ENCODE results near the gene MAP3K3. TPM values are rescaled to one million over a fixed set of nuclear protein-coding genes. Genes with fewer than 3 reads are reported as not detected.

MAP3K3 gene
- total RNA-seq, 4 donors from 2014 or later, result 62.8 to 107 (median 71.7) TPM

DNA sequence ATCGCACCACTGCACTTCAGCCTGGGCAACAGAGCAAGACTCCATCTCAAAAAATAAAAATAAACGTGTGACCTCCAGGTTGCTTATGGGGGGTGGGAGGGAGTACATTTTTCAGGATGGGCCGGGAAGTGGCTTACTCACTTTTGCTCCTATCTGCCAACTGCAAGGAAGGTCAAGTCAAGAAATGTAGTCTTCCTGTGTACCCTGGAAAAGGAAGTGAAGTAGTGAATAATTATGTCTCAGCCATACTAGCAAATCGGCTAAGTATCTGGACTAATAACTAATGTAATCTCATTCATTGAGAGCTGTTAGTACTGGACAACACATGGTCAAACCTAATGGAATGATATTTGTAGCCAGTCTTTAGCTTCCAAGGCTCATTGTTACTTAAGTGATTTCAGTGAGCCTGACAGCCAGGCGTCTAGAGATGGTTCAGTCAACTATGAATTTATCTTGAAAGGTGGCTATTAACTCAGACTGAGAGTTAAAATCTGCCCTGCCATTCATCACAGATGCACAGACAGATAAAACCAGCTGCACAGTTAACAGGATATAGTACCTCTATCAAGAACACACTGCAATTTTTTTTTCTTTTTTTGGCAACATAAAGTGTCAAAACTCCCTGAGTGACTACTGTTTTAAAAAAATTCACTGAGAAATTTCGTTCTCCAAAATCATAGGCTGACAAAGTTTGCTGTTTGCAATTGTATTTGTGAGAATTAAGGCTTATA is 25.2 kb upstream of the MAP3K3 start:
- WGBS, 2 donors, result 64 to 73% methylated on average over 6 of the region's 6 CpGs

DNA sequence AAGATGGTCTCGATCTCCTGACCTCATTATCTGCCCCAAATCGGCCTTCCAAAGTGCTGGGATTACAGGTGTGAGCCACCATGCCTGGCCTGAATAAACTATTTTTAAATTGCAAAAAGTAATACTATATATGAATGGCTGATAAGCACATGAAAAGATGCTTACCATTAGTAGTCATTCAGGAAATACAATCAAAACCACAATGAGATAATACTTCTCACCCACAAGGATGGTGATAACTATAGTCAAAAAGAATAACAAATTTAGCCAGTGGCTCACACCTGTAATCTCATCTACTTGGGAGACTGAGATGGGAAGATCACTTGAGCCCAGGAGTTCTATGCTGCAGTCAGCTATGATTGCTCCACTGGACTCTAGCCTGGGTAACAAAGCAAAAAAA is 23.9 kb upstream of the MAP3K3 start:
- TF ChIP-seq POLR2A (IDR thresholded peaks at IDR 0.05), result no peak
- no peak for TF ChIP-seq CTCF (IDR thresholded peaks at IDR 0.05)
- TF ChIP-seq EP300 (IDR thresholded peaks at IDR 0.05), result no peak
- Histone ChIP-seq H3K36me3 (peaks cover 0 to 18% (median 0%) of the 10 kb centered on the region in 3 donors), H3K27ac (no peak overlapping the region), H3K4me1 (peaks cover 0 to 22% (median 14%) of the 10 kb centered on the region in 4 donors), H3K9me3 (no peaks in the 10 kb centered on the region), H3K4me3 (no peak overlapping the region), H3K27me3 (no peaks in the 10 kb centered on the region)
- DNase-seq (ENCODE audit: low spot score in 2 of 2), result no peak
- WGBS, 2 donors, result 93 to 97% methylated on average over 2 of the region's 2 CpGs

More for the DNA sequence above, 25.2 kb upstream of the MAP3K3 start:
- no peak for DNase-seq (ENCODE audit: low spot score in 2 of 2)
- Histone ChIP-seq H3K9me3 (no peaks in the 10 kb centered on the region), H3K36me3 (peaks cover 0 to 27% (median 0%) of the 10 kb centered on the region in 3 donors), H3K27me3 (no peaks in the 10 kb centered on the region), H3K4me3 (no peak overlapping the region), H3K4me1 (peaks cover 0 to 15% (median 12%) of the 10 kb centered on the region in 4 donors), H3K27ac (no peak overlapping the region)
- no peak for TF ChIP-seq CTCF (IDR thresholded peaks at IDR 0.05)
- TF ChIP-seq POLR2A (IDR thresholded peaks at IDR 0.05), result no peak
- TF ChIP-seq EP300 (IDR thresholded peaks at IDR 0.05), result no peak

DNA sequence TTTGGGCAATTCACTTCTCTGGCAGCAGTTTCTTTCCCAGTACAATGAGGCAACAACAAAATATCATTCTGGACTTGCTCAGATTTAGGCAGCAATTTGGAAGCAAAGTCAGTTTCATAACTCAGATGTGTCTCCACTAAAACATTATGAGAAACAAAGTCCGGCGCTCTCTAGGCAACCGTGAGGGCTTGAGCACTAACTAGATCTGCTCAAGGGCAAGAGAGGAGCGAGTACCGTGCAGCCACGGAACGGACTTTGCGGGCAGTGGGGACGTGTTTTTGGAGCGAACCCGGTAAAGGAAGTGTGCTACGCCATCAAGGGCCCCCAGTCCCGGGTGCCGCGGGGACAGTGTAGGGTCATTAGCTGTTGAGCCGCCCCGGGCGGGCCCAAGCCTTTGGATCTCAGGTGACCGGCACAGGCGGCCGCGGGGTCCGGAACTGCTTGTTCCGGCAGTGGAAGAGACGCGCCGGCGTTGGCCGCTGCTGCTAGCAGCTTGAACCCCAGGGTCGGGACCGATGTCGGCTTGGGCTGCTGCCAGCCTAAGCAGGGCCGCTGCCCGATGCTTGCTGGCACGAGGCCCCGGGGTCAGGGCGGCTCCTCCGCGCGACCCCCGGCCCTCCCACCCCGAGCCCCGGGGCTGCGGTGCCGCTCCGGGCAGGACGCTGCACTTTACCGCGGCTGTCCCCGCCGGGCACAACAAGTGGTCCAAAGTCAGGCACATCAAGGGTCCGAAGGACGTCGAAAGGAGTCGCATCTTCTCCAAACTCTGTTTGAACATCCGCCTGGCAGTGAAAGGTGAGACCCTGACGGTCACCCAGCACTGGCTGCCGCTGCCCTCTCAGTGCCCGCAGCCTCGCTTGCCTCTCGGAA is 21.4 kb upstream of the MAP3K3 start, which contains the start of gene TACO1:
TSS of gene TACO1 (plus strand) at position 327 of the 870 bp plus-strand sequence. CDS start at position 516, 189 bp downstream.
- Histone ChIP-seq H3K9me3 (no peaks in the 10 kb centered on the region), H3K36me3 (peaks cover 0 to 30% (median 8%) of the 10 kb centered on the region in 3 donors), H3K27ac (peak within 1 kb of the TSS; percentile 68 to 95 (median 90)), H3K27me3 (no peaks in the 10 kb centered on the region), H3K4me1 (peaks cover 0 to 22% (median 14%) of the 10 kb centered on the region in 4 donors), H3K4me3 (peak within 1 kb of the TSS; percentile 74 to 100 (median 91))
- peak; percentile 48 to 64 for DNase-seq (ENCODE audit: low spot score in 2 of 2)
- WGBS, 2 donors, result 1 to 3% methylated on average over 30 to 40 of the region's 61 CpGs
- TF ChIP-seq POLR2A (IDR thresholded peaks at IDR 0.05), result peak in 1 of 2 donors; percentile 43
- no peak for TF ChIP-seq CTCF (IDR thresholded peaks at IDR 0.05)
- peak in 1 of 2 donors; percentile 86 for TF ChIP-seq EP300 (IDR thresholded peaks at IDR 0.05)

DNA sequence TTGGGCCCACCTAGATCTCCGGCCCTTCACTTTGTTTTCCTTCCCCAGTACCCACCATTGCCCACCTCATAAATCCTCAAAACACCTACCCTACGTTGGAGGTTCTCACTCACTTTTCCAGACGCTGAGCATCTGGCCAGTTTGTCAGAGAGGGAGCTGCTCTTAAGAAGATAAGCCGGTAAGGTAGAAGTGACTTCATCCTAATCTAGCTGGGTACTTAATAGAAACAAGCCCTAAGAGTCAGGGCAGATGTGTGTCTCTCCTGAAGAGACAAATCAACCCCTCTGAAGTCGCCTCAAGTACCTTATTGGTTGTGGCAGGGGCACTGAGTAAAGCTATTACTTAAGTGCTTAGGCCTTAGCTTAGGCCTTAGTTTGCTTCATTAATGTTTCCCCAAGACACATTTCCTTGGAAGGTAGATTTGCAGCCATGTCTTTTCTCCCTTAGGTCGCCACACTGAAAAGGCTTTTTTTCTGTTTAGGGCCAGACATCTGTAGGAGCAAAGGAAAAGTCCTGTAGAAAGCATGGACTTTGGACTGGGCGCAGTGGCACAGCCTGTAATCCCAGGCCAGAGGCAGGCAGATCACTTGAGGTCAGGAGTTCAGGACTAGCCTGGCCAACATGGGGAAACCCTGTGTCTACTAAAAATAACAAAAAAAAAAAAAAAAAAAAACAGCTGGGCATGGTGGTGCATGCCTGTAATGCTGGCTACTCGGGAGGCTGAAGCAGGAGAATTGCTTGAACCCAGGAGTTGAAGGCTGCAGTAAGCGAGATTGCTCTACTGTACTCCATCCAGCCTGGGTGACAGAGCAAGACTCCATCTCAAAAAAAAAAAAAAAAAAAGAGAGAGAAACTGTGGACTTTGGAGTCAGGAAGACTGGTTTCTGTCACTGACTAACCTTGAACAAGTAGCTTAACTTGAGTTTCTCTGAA is 20.5 kb upstream of the MAP3K3 start:
- H3K9me3 ChIP-seq, result no peaks in the 10 kb centered on the region
- H3K27ac ChIP-seq, result peak overlapping the region; percentile 68 to 95 (median 90)
- H3K36me3 ChIP-seq, result peaks cover 0 to 36% (median 8%) of the 10 kb centered on the region in 3 donors
- DNase-seq (ENCODE audit: low spot score in 2 of 2), result no peak
- H3K27me3 ChIP-seq, result no peaks in the 10 kb centered on the region
- TF ChIP-seq EP300 (IDR thresholded peaks at IDR 0.05), result no peak
- no peak for TF ChIP-seq POLR2A (IDR thresholded peaks at IDR 0.05)
- no peak for TF ChIP-seq CTCF (IDR thresholded peaks at IDR 0.05)
- H3K4me1 ChIP-seq, result peaks cover 0 to 22% (median 14%) of the 10 kb centered on the region in 4 donors
- H3K4me3 ChIP-seq, result peak overlapping the region; percentile 74 to 100 (median 91)
- WGBS, 2 donors, result 48 to 54% methylated on average over 9 of the region's 9 CpGs

All from tibial nerve (tissue), 4 donors.